ENCODE results near the gene RAD21L1.

DNA sequence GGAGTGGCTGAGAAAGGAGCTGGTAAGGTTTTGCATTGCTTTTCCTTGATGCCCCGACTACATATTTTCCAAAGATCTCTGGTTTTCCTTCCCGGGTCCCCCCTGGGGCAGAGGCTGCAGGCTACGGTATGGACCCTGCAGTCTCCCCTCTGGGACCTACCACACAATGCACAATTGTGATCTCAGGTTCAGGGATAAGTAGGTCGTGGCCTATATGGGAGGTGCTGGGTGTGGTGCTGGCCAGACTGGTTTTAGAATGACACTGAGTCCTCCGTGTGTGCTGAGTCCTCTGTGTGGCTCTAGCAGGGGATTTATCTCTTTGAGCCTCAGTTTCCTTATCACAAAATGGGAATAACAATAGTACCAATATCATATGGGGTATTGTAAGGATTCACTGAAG is 22.2 kb upstream of the RAD21L1 start:
- TF ChIP-seq, protein P1, sequence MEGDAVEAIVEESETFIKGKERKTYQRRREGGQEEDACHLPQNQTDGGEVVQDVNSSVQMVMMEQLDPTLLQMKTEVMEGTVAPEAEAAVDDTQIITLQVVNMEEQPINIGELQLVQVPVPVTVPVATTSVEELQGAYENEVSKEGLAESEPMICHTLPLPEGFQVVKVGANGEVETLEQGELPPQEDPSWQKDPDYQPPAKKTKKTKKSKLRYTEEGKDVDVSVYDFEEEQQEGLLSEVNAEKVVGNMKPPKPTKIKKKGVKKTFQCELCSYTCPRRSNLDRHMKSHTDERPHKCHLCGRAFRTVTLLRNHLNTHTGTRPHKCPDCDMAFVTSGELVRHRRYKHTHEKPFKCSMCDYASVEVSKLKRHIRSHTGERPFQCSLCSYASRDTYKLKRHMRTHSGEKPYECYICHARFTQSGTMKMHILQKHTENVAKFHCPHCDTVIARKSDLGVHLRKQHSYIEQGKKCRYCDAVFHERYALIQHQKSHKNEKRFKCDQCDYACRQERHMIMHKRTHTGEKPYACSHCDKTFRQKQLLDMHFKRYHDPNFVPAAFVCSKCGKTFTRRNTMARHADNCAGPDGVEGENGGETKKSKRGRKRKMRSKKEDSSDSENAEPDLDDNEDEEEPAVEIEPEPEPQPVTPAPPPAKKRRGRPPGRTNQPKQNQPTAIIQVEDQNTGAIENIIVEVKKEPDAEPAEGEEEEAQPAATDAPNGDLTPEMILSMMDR (IDR thresholded peaks at IDR 0.05; ENCODE audit: poor library complexity): no peak
- no peak for TF ChIP-seq EZH2phosphoT487 (IDR thresholded peaks at IDR 0.05; ENCODE audit: low read depth, severe bottlenecking, unreplicated experiment)
